GF-D8 (cell line): ENCODE results near the gene FMN1.

ENCODE experiments used
- DNase-seq: peaks from one replicate; lab custom pipeline; 2025; lab: John Stamatoyannopoulos, UW

FMN1 gene

DNA sequence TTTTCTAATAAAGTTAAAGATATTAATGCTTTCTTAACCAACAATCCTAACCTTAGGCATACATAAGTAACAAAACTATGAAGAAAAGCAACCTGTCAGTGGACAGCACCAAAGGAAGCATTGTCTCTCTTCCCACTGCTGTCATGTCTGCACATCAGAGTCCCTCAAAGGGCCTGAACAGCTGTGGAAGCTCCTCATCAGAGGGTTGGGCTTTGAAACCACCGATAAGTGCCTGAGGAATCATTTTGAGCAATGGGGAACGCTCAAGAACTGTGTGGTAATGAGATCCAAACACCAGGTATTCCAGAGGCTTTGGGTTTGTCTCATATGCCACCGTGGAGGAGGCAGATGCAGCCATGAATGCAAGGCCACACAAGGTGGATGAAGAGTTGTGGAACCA lies 182.5 kb downstream of the FMN1 start:
- no peak for DNase-seq

DNA sequence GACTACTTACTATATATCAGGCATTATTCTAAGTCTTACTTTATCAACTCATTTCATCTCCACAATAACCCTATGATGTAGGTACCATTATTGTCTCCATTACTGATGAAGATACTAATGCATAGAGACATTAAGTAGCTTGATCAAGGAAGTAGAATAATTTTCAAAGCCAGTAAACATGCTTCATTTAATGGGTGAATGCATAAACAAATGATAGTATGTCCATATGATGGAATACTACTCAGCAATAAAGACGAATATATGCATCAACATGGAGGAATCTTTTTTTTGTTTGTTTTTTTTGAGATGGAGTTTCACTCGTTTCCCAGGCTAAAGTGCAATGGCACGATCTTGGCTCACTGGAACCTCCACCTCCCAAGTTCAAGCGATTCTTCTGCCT lies 184.9 kb downstream of the FMN1 start:
- no peak for DNase-seq

DNA sequence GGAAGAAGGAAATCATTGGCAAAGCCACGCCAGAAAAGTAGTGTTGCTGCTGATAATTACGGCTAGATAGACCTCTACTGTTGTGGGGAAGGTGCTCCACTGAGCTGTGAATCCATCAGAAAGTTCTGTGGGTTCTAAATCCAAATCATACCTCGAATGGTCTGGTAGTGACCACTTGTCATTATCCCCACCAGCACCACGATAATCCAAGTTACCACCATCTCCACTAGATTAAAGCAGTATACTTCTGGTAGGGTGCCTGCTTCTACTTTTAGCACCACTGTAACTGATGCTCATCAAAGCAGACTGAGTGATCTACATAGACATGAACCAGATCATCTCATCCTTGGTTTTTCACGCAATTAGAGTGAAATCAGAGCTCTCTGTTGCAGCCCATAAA lies 185.5 kb downstream of the FMN1 start:
- no peak for DNase-seq

DNA sequence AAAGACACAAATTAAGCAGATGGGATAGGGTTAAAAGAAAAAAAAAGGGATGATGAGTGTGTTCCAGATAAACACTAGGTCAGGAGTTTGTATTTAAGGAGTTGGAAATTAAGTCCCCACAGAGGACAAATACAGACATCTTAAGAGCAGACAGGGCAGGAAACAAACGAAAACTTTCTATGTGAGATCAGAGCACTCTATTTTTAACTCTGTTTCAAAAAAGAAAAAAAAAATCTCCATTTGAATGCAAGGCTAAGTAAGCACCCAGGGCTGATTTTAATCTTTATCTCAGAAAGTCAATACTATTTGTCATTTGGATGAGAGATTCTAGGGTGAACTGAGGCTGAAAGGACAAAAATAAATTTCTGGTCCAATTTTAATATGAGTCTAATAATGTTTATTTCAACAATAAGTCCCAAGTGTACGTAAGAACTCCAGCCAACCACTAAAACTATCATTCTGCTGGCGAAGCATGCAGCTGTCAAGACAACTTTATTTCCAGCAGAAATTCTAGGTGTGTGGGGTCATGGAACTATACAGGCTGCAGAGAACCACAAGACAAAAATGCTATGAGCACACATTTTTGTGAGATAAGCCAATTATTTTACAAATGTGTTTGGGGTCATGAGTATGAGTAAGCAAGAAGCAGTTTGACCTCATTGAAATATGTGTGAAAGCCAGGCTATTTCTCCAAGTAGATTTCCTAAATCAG lies 186.1 kb downstream of the FMN1 start:
- no peak for DNase-seq

DNA sequence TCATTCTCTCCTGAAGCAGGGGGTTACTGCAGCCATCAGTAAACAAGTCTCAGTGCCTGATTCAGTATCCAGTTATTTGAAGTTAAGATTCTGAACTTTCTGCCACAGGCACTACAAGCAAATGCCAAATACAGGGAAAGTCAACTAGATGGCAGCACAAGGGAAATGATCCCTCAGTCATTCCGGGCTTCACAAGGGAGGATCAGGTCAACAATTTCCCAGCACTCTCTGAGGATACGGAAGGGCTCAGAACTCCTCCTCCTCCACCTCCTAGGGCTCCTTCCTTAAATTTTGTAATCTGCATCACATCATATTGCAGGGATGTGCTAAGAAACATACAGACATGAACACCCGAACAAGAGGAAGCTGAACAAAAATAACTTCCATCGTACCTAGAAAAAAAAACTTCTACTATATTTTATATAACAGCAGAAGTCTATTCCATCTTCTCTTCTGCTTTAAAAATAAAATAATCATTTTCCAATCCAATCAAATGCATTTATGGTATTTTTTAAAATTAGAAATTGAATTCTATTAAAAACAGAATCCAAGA lies 187.1 kb downstream of the FMN1 start:
- DNase-seq, result no peak

DNA sequence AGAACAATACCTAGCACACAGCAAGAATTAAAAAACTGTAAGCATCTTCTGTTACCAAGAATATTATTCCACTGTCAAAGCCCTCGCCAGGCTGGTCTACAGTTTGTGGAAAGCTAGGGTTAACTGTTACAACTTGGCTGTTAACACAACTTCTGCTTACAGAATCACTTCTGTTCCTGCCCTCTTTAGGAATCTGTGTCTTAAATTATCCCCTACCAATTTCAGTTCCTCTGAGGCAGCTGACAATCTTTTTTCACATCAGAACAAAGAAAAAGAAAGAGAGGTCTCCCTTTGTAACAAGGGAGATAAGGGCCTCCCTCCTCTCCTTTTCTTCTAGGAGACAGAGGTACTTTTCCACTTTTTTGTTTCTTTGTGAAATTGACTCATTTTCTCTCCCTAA lies 188.9 kb downstream of the FMN1 start:
- DNase-seq, result no peak

DNA sequence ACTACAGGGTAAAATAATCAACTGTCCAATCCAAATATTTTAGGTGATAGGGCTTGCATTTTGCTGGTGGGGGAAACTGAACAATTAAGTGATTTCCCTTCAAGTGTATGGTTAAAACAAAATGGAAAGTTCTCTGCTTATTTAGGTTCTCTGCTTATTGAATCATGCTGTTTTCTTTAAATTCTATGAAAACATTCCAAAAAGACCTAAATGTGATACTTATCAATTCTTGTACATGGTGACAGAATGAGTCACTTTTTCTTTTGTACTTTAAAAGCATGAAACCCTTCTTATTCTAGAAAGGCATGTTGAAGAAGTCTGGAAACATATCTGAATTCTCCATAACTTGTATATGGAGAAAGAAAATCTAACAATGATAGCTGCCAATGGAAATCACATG lies 192.6 kb downstream of the FMN1 start:
- DNase-seq, result no peak

DNA sequence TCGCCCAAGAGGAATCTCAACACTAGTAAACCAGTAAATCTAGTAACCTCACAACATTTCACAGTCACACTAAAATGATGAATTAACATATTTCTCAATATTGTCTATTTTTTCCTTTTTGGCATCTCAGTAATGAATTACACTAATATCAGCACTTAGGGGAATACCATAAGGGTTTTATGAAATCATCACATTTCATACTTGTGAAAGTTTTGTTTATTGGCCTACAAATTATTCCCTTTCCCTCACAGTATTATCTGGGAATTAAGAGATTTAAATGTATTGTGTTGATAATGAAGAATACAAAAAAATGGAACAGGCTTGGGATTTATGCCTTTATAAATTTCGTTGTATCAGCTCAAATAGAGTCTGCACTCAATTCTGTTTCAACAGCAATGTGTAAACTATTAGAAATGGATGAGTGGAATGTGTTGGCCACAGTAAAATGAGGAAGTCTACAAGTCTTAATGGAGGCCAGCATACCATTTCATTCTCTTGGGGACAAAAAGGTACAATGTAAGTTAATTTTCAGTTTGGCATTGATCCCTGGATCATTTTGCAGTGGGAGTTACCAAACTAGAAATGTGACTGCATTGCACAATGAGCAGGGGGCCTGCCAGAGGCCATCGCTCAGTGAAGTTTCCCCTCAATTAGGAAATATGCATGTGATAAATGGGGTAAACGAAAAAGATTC lies 195.4 kb downstream of the FMN1 start:
- no peak for DNase-seq

DNA sequence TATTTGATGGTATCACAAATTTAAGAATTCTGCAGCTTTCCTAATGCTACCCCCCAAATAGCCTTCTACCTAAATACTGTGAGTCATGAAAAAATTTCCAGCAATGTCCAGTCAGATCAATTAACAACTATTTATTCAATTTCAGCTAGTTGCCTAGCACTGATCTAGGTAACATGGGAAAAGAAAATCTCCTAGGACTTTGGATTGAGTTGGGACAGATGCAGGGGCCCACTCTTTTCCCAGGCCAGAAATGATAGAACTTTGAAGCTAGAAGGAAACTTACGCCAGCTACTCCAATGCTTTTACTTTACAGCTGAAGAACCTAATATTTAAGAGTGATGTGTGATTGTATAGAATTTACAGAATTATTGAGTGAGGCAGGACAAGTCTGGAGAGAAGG lies 196.3 kb downstream of the FMN1 start:
- no peak for DNase-seq

DNA sequence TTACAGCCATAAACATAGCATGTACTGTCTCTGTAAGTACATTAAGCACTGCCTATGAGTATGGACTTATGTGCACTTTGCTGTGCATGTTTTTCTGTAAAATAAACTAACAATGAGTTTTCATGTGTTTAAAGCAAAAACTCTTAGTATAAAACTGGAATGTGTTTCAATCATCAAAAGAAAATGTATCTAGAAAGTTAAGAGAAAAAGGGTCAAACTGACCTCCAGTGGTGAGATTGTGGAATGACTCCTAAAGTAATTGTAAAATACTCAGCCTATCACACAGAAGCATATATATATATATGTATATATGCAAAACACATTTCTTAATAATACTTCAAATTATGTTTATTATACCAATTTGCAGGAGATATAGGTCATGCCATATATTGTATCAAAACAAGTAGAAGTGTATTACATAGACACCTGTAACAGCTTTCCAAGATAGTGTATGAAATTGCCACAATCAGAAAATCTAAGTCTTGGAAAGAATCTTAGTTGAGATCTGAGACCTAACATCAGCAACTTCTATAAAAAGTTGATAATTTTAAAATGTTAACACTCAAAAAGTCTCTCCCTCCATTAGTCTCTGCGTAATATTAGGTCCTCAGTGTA lies 199.6 kb downstream of the FMN1 start:
- no peak for DNase-seq

DNA sequence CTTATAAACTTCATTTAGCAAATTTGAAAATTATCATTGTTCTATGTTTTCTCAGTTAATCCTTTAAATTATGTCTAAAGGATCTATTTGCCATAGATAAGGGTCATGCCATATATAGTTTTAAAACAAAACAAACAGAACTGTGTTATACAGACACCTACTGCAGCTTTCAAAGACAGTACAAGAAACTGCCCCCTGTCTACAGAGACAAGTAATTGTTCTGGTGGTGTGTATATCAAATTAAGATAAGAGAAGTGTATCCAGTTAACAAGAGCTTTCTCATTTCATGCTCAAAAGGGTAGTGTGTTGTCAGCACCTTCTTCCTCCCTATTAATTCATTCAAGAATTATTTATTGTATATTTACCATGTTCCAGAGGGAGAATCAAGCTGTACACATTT lies 201.2 kb downstream of the FMN1 start:
- DNase-seq, result no peak

DNA sequence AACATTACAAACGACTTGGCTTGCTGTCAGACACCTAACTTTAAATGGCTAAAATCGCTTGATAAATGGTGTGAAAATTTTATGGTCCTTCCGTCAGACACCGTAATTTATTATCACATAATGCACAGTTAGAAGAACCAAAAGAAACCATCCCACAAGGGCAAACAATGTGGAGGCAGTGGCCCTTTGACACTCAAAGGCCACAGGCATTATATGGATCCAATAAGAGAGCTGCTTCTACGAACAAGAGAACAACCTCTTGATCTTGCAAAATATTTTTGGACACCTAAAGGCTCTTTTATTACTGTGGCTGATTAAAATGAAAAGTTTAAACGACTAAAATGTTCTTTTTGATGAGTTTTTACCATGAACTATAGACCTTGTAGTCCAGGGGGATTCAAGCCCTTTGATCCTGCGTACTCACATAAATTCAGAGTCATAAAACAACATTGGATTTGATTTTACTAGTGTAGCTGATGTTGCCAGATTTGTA lies 202.8 kb downstream of the FMN1 start:
- DNase-seq, result no peak

DNA sequence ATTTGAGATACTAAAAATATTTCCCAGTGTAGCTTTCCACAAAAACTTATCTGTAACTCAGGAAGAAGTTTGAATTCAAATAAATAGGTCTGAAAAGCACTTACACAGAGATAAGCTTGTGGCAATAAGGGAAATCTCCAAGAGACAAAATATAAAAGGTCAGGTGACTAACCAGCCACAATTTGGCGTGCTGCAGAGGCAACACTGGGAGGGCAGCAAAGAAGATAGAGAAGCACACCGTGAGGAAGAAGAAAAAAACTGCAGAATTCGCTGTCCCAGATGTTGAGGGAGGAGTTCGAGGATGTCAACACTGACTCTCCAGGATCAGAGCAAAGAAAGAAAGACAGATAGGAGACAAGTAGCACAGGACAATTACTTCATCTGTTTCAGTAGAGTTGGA lies 204.4 kb downstream of the FMN1 start:
- no peak for DNase-seq

DNA sequence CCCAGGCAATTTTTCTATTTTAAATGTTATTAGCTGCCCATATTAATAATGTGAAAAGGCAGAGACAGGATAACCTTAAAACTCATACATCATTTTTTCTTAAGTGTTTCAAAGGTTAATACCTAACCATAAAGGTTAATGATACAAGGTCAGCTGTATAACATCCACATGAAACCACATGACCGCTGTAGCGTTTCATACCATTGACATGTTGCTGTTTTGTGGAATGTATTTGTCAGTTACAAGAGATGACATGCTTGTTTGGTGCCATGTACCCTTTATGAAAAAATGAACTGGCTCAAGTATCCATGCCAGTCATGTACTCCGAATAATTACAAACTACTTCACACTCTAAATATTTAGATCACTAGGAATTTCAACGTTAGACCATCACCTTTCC lies 207.4 kb downstream of the FMN1 start:
- no peak for DNase-seq

DNA sequence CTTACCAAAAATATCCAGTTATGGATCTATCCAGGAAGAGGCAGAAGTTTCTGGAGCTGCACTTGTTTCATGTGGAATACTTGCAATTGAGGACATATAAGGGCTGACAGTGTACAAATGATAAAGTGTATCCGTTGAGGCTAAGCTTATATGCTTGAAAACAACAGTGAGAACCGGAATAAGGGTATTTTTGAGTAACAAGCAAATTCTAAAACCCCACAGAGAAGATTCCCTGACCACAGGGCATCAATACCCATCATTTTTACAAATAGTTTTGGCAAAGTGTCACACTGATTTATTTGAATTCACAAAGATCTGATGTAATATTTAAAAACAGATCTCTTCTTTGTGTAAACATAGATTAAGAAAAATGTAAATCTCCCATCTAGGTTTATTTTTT lies 208.4 kb downstream of the FMN1 start:
- no peak for DNase-seq

DNA sequence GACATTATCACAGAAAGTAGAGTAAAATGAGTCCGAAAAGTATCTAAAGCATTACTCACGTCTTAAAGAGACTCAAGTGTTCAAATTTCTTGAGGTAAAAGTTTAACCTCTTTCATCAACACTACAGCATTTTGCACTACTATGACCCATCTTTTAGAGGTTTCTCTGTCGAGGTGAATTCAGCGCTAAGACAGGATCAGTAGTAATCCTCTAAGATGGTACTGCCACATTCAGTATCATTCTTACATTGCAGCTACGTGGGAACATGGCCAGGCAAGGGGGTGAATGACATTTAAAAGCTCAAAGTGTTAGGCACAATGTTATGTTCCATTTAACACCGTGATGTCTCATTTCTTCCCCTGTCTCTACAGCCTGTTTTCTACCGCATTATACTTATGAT lies 210.8 kb downstream of the FMN1 start:
- DNase-seq, result no peak

DNA sequence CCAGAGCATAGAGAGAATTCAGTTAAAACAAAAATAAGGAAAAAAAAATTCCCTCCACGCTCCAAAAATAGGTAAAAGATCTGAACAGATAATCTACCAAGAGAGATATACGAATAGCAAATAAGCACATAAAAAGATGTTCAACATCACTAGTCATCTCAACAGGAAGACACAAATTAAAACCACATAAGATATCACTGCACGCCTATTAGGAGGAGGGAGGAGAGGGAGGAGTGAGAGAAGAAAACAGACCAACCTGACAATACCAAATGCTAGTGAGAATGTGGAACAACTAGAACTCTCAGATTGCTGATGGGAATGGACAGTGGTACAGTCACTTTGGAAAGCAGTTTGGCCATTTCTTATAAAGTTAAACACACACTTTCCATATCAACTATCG lies 212.5 kb downstream of the FMN1 start:
- DNase-seq, result no peak

DNA sequence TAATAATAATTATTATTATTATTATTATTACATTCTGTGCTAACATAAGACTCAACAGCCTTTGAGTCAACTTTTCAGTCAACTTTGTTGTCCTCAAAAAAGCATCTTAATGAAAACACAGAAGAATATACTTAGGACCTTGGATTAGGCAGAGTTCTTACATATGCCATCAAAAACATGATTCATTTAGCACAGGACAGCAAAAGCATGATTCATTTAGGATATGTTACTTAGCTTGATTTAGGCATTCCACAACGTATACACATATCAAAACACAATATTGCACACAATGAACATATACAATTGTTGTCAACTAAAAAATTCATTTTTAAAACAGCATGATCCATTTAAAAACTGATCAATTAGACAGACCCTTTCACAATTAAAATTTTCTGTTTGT lies 213.0 kb downstream of the FMN1 start:
- DNase-seq, result no peak

DNA sequence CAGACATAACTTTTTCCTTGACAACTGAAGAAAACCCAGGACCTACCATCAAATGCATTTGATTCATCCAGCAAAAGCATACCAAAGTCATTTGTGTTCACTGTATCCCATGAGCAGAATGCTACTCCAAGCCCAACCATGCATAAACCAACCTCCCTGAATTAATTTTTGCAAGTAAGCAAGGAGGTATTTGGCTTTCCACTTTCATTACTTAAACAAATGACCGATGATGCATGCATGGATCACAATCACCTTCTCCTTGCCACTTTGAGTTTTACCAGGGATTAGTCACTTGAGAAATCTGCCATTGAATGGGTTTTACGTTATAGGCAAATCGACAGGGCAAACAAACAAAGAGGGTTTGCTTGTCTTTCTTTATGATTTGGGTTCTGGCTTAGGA lies 214.8 kb downstream of the FMN1 start:
- DNase-seq, result no peak

DNA sequence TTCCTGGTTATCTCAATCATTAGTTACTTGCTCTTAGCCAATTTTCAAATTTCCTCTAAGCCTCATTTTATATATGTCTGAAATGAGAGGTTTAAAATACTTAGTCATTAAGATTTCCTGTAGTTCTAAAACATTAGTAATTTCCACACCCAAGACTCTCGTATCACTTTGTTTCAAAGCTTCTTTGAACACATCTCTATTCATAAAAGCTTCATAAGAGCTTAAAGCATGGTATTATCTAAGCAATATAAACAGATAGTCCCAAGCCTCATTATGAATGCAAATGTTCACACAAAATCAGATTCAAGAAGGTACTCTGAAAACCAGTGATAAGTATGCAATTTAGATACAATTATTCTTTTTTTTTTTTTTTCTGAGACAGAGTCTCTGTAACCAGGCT lies 217.0 kb downstream of the FMN1 start:
- DNase-seq, result no peak

DNA sequence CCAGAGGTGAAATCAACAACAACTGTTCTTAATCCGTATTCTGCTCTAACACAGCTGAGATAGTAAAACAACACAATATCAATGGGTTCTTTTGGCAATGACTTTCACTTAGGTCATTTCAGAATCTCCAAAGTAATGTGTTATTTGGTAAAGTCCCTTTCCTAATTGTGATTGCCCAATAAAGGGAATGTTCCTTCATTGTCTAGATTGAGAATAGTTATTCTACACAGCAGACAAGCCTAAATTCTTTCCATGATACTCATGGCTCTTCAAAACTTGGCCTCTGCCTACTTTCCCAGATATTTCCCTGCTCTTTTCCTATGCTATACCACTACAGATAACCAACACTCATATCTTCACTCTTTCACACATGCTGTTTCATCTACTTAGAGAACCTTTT lies 219.8 kb downstream of the FMN1 start:
- no peak for DNase-seq

DNA sequence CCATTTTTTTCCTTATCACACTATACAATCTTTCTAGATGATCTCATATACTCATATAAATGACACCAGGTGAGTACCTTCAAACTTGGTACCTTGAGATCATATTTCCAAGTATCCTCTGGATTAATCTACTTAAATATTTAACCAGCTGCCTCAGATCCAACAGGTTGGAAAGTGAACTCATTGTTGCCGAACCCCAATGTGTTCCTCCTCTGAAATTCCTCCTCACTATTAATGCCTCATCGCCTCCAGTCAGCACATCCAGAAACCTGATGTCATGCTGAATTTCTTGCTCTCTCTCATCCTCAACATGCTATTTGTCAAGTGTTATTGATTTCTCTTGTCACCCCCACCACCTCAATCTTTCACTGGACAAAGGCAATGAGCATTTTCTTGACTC lies 221.8 kb downstream of the FMN1 start:
- no peak for DNase-seq

DNA sequence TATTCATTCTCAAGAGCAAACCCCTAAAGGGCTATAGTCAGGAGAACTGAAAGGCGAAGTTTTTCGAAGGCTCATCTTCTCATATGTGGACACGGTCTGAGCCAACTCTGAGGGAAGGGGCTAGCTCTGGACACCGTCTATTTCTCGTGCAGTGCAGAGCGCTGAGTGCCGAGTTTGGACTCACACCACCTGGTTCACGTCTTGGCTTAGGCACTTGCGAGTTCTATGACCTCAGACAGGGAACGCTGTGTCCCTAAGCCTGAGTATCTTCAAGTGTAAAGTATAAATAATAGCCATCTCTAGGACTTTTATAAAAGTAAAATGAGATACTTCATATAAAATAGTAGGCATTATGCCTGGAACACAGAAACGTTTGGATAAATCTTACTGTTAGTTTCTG lies 223.7 kb downstream of the FMN1 start:
- DNase-seq, result no peak
